ENCODE results near the gene NLRP5.

NLRP5 gene

DNA sequence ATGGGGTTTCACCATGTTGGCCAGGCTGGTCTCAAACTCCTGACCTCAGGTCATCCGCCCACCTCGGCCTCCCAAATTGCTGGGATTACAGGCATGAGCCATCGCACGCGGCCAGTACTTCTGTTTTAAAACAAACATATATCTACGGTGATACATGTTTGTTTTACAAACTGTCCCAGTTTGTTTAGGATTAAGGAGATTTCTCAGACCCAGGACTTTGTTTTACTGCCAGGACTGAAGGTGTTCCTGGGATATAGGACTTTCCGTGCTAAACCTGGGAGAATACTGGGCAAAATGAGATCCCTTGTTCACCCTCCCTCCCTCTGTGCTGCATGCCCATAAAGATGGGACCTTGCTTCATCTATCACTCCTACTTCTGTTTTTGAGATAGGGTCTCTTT lies 30.1 kb upstream of the NLRP5 start:
- Histone ChIP-seq H3K4me3 (ENCODE audit: low read length) (no peak overlapping the region), H3K9me3 (ENCODE audit: control insufficient read depth, insufficient read depth, low read length) (no peaks in the 10 kb centered on the region), H3K79me2 (ENCODE audit: control insufficient read depth, low read length) (no peaks in the 10 kb centered on the region), H3F3A (ENCODE audit: control insufficient read depth, insufficient read depth) (no peaks in the 10 kb centered on the region), H3K27me3 (ENCODE audit: control insufficient read depth, low read length) (no peaks in the 10 kb centered on the region), H3K36me3 (ENCODE audit: control insufficient read depth, low read length) (no peaks in the 10 kb centered on the region), H3K9me2 (replicated peaks; ENCODE audit: control insufficient read depth, low read length) (no peaks in the 10 kb centered on the region), H3K27ac (ENCODE audit: low read depth, low read length) (no peak overlapping the region), H3K4me2 (ENCODE audit: low read length) (no peak overlapping the region), H4K20me1 (ENCODE audit: control insufficient read depth, insufficient read depth, low read depth, low read length) (no peaks in the 10 kb centered on the region), H3K4me1 (ENCODE audit: control insufficient read depth, low read length) (no peaks in the 10 kb centered on the region)
- TF ChIP-seq, protein P1, sequence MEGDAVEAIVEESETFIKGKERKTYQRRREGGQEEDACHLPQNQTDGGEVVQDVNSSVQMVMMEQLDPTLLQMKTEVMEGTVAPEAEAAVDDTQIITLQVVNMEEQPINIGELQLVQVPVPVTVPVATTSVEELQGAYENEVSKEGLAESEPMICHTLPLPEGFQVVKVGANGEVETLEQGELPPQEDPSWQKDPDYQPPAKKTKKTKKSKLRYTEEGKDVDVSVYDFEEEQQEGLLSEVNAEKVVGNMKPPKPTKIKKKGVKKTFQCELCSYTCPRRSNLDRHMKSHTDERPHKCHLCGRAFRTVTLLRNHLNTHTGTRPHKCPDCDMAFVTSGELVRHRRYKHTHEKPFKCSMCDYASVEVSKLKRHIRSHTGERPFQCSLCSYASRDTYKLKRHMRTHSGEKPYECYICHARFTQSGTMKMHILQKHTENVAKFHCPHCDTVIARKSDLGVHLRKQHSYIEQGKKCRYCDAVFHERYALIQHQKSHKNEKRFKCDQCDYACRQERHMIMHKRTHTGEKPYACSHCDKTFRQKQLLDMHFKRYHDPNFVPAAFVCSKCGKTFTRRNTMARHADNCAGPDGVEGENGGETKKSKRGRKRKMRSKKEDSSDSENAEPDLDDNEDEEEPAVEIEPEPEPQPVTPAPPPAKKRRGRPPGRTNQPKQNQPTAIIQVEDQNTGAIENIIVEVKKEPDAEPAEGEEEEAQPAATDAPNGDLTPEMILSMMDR (IDR thresholded peaks at IDR 0.05; ENCODE audit: low read depth, low read length, poor library complexity, severe bottlenecking) = no peak
- no peak for TF ChIP-seq EZH2phosphoT487 (IDR thresholded peaks at IDR 0.05; ENCODE audit: borderline replicate concordance, low read length)

DNA sequence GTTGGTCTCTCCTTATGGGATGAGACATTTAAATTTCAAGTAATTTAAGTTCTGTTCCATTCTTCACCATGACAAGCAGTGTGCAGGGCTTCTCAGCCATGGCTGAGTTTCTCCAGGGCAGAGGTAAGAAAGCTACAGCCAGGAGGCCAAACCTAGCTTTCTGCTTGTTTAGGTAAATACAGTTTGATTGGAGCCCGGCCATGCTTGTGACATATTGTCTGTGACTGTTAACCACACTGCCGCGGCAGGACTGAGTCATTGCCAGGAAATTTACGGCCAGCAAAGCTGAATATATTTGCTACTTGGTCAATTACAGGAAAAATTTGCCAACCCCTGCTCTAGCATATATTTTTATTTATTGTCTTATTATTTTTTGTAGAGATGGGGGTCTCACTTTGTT lies 28.2 kb upstream of the NLRP5 start:
- TF ChIP-seq, protein P1 (IDR thresholded peaks at IDR 0.05; ENCODE audit: low read depth, low read length, poor library complexity, severe bottlenecking) = no peak
- no peak for TF ChIP-seq EZH2phosphoT487 (IDR thresholded peaks at IDR 0.05; ENCODE audit: borderline replicate concordance, low read length)
- H3K4me2 ChIP-seq (ENCODE audit: low read length) = no peak overlapping the region

DNA sequence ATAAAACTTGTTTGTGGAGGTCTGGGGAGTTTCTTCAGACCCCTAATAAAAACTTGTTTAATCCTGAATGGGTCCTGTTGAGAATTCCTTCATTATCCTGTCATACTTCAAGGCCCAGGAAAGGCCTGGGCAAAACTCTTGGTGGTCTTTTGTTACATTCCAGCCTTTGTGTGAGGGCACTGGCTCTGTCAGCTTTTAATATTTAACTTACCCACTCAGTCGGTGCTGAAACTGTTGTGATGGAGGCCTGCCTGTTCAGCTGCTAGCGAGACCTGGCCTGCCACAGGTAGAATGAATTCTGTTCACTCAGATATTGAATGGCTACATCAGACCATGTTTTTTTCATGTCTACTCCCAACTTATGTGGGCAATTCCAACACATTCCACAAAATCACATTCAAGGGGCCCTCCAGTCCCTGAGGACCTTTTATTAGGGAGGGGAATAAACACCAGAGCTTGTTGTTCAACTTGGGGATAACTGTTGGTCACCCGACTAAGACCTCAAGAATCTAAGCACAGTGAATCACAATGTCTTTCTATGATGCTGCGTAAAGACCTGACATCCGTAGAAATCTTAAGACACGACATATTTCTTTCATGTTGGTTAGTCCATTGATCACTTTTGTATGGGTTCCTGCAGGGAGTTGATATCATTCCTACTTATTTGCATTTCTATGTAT lies 26.4 kb upstream of the NLRP5 start:
- H3K4me1 ChIP-seq (ENCODE audit: control insufficient read depth, low read length) = no peaks in the 10 kb centered on the region
- no peak overlapping the region for H3K27ac ChIP-seq (ENCODE audit: low read depth, low read length)
- H3K9me3 ChIP-seq (ENCODE audit: control insufficient read depth, insufficient read depth, low read length) = no peaks in the 10 kb centered on the region
- H4K20me1 ChIP-seq (ENCODE audit: control insufficient read depth, insufficient read depth, low read depth, low read length) = no peaks in the 10 kb centered on the region
- H3K4me3 ChIP-seq (ENCODE audit: low read length) = no peak overlapping the region
- no peaks in the 10 kb centered on the region for H3F3A ChIP-seq (ENCODE audit: control insufficient read depth, insufficient read depth)
- no peaks in the 10 kb centered on the region for H3K36me3 ChIP-seq (ENCODE audit: control insufficient read depth, low read length)
- no peaks in the 10 kb centered on the region for H3K79me2 ChIP-seq (ENCODE audit: control insufficient read depth, low read length)
- no peak for TF ChIP-seq EZH2phosphoT487 (IDR thresholded peaks at IDR 0.05; ENCODE audit: borderline replicate concordance, low read length)
- TF ChIP-seq, protein P1 (IDR thresholded peaks at IDR 0.05; ENCODE audit: low read depth, low read length, poor library complexity, severe bottlenecking) = no peak
- H3K9me2 ChIP-seq (replicated peaks; ENCODE audit: control insufficient read depth, low read length) = no peaks in the 10 kb centered on the region
- H3K27me3 ChIP-seq (ENCODE audit: control insufficient read depth, low read length) = no peaks in the 10 kb centered on the region
- no peak overlapping the region for H3K4me2 ChIP-seq (ENCODE audit: low read length)

More for the DNA sequence above, 28.2 kb upstream of the NLRP5 start:
- no peaks in the 10 kb centered on the region for H3K4me1 ChIP-seq (ENCODE audit: control insufficient read depth, low read length)
- no peaks in the 10 kb centered on the region for H3K27me3 ChIP-seq (ENCODE audit: control insufficient read depth, low read length)
- no peaks in the 10 kb centered on the region for H3K79me2 ChIP-seq (ENCODE audit: control insufficient read depth, low read length)
- no peaks in the 10 kb centered on the region for H3K36me3 ChIP-seq (ENCODE audit: control insufficient read depth, low read length)
- no peaks in the 10 kb centered on the region for H3F3A ChIP-seq (ENCODE audit: control insufficient read depth, insufficient read depth)
- H4K20me1 ChIP-seq (ENCODE audit: control insufficient read depth, insufficient read depth, low read depth, low read length) = no peaks in the 10 kb centered on the region
- no peaks in the 10 kb centered on the region for H3K9me2 ChIP-seq (replicated peaks; ENCODE audit: control insufficient read depth, low read length)
- no peaks in the 10 kb centered on the region for H3K9me3 ChIP-seq (ENCODE audit: control insufficient read depth, insufficient read depth, low read length)
- H3K27ac ChIP-seq (ENCODE audit: low read depth, low read length) = no peak overlapping the region
- H3K4me3 ChIP-seq (ENCODE audit: low read length) = no peak overlapping the region

Measured in DOHH2 (cell line).